RKO (cell line): ENCODE data around the gene SLN.
"Not testable (repeated sequence)": the region's sequence is repeated elsewhere in the genome, so short reads cannot be mapped to it uniquely, and the experiment has no call there.

Source experiments
- DNase-seq: peaks from one replicate; pipeline ENCODE4 v3.0.0-alpha.2; 2016; ENCODE audit warnings: low spot score

The SLN gene

DNA sequence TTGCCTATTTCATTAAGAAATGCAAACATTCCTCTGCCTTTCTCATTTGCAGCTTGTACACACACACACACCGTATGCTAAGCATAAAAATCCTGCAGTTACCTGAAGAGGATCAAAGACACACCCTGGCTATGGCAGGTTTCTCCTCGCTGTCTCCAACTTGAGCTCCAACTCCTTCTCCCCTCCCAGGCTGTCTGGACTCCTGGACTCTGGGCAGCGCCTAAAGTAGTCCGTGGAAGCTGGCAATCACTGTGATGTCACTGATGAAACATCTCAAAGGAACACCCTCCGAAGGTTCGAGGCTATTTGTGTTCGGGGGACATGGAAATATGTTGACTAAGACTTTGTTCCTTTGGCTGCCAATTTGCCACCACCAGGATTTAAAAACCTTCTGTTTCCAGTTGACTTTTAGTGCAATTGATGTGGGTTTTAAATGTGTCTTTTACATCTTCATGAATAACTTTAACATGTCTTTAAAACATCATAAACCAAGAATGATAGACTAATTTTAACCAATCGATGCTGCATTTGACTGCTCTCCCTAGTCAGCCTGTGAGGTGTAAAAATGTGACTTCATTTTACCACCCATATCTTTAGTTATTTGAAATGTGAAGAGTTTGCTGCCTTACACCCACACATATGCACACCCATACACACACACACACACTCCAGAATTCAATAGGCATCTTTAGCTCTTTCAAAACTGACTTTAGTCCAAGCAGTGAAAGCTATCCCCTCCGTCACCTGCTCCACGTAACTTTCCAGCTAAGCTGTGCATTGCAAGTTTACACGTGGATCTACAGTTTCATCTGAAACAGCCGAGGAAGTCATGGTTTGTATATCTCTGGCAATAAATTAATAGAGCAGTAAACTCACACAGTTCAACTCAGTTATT is at the start of gene SLN:
SLN (minus strand) TSS at position 196 of the 895 bp plus-strand sequence.
- no peak for DNase-seq

DNA sequence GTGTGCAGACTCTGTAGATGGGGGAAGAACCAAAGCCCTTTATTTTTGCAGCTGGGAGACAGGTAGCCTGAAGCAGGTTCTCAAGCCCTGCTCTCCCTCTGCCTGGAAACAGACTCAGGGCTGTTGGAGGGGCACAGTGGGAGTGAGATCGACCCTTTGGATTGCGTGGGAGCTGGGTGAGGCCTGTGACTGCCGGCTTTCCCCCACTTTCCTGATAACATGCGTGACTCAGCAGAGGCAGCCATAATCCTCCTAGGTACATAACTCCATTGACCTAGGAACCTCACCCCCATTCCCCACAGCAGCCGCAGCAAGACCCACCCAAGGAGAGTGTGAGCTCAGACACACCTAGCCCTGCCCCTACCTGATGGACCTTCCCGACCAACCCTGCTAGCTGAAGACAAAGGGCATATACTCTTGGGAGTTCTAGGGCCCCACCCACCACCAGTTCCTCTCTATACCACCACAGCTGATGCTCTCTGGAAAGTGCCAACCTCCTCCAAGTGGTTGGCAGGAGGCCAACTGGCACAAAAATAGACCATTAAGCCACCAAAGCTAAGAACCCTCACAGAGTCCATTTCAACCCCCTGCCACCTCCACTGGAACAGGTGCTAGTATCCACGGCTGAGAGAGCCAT is 47.0 kb upstream of the SLN start:
- not testable (repeated sequence) for DNase-seq

DNA sequence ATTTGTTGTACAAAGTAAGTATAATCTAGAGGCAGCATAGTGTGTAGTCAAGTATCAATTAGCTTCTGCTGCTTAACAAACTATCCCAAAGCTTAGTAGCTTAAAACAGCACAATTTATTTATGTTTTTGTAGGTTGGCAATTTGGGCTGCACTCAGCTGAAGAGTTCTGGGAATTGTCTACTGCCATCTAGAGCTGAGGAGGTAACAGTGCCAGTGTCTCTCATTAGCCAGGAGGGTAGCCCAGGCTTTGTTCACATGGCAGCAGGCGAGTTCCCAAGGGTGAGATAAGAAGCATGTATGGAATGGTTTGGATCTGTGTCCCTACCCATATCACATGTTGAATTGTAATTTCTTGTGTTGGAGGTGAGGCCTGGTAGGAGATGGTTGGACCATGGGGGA is 45.8 kb upstream of the SLN start:
- no peak for DNase-seq

GRCh38 chr11:107756553-107756952 is 44.7 kb upstream of the SLN start:
- no peak for DNase-seq

GRCh38 chr11:107752949-107753822 is 41.3 kb upstream of the SLN start:
- no peak for DNase-seq

- DNase-seq: no peak
Measured at GRCh38 chr11:107752508-107752907, 40.7 kb upstream of the SLN start.

GRCh38 chr11:107751082-107751481 is 39.2 kb upstream of the SLN start:
- DNase-seq: no peak

GRCh38 chr11:107750313-107750712 is 38.5 kb upstream of the SLN start:
- no peak for DNase-seq

- no peak for DNase-seq
Measured at GRCh38 chr11:107747622-107748021, 35.8 kb upstream of the SLN start.

DNA sequence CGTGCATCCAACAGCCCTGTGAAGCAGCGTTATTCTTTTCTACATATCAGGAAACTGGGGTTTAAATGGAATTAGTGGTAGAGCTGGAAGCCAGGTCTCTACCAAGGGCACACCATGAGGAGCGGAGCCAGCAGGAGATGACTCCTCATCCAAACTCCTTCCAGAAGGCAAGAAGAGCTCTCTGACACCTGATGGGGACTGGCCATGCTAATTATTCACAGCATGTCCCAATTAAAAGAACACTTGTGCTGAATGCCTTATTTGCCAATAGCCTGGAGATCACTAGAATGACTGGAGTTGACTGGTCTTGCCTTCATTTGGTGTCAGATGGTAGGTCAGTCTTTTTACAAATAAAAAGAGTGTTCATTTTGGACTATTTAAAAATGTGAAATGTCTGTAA is 32.9 kb upstream of the SLN start:
- DNase-seq: no peak

GRCh38 chr11:107743191-107743590 is 31.3 kb upstream of the SLN start:
- DNase-seq: no peak

DNA sequence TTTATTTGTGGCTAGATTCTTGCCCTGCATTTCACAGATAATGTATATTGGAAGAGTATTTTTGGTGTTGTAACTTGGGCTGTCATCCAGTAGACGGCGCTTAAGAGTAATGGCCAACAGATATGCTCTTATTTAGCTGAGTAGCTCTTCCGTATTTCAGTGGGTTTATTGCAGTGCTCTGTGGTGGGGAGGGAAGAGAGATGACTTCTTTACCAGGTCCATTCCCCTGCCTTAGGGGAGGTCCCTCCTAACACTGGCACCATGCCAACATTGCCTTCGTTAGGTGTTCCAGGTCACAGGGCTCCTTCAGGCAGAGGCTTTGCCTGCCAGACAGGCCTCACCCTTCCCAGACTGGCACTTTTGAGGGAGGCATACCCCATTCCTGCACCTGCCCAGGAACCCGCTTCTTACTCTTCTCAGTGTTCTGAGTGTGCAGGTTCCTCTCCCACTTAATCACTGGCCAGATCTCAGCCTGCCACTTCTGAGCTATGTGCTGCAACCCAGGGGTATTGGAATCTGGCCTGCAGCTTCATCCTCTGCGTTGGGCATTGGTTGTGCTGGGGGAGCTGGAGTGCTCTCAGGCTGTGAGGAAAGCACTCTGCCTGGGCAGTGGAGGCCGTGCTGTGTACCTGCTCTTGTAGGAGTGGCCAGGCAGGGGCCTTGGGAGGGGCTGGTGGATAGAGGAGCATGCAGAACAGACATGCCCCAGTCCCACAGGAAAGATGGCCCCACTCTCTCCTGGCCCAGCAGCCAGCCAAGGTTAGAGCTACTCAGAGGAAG is 29.4 kb upstream of the SLN start:
- DNase-seq: no peak

GRCh38 chr11:107740271-107740670 is 28.4 kb upstream of the SLN start:
- no peak for DNase-seq

DNA sequence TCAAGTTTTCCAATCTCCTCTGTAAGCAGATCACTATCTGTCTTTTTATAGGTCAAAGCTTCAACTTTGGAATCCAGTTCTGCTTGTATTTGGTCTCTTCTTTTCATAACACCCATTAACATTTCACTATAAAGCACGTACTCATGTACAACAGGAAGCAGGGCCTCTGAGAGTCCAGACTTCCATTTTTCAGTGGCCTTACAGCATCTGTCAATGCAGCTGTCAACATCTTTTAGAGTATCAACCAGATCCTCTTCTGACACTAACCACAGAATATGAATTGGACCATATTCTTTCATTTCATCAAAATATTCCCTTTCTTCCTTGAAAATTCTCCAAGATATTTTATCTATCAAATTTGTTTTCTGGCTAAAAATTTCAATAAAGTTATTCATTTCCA is 24.7 kb upstream of the SLN start:
- no peak for DNase-seq

- DNase-seq: no peak
Measured at GRCh38 chr11:107733518-107733917, 21.7 kb upstream of the SLN start.

DNA sequence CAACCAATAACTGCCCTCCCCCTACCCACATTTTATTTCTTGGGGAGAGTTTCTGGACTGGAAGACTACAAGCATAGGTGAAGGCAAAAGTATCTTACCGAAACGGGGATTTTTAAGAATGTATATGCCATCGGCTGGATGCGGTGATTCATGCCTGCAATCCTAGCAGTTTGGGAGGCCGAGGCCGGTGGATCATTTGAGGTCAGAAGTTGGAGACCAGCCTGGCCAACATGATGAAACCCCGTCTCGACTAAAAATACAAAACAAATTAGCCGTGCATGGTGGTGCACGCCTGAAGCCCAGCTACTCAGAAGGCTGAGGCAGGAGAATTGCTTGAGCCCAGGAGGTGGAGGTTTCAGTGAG is 20.8 kb upstream of the SLN start:
- no peak for DNase-seq

- no peak for DNase-seq
Measured at GRCh38 chr11:107731941-107732688, 20.3 kb upstream of the SLN start.

DNA sequence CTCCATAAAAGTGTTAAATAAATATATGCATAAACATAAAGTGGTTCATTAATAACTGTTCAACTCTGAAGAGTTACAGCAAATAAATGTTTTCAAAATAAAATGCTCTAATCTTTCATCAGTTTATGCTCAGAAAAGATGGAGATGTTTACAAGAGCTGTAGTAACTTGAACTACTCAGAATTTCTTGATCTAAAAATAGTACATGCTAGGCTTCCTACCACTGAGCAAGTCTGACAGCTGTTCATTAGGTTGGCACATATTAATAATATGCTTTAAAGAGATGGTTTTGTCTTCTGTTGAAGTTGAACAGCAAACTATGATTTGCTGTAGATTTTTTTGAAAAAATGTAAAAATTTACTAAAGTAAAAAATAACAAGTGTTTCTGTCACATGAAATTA is 10.8 kb upstream of the SLN start:
- DNase-seq: no peak

GRCh38 chr11:107721207-107721606 is 9.4 kb upstream of the SLN start:
- DNase-seq: no peak

GRCh38 chr11:107720303-107720774 is 8.5 kb upstream of the SLN start:
- no peak for DNase-seq
